Stimulated activated CD4-positive, alpha-beta T cell treated with anti-CD3 and anti-CD28 coated beads, Interleukin-2, amount 100 ng/mL, for 48 hours (primary cell): ENCODE measurements around the gene CAMKMT.
"Not testable (repeated sequence)": the region's sequence is repeated elsewhere in the genome, so short reads cannot be mapped to it uniquely, and the experiment has no call there.

Experiments used
- DNase-seq, 2 donors: peaks; one replicate each; pipeline ENCODE4 v3.0.0-alpha.2; 2020

CAMKMT gene

GRCh38 chr2:44450082-44450481 is 88.3 kb downstream of the CAMKMT start:
- DNase-seq, result no peak

GRCh38 chr2:44450806-44451205 is 89.1 kb downstream of the CAMKMT start:
- no peak for DNase-seq

GRCh38 chr2:44452069-44452583 is 90.4 kb downstream of the CAMKMT start:
- DNase-seq, result no peak

GRCh38 chr2:44453259-44453658 is 91.5 kb downstream of the CAMKMT start:
- DNase-seq, result no peak

GRCh38 chr2:44455877-44456276 is 94.1 kb downstream of the CAMKMT start:
- no peak for DNase-seq

GRCh38 chr2:44456946-44457345 is 95.2 kb downstream of the CAMKMT start:
- no peak for DNase-seq

- DNase-seq, result no peak
These were observed 98.0 kb downstream of the CAMKMT start for GRCh38 chr2:44459739-44460138.

GRCh38 chr2:44462934-44463849 is 101.4 kb downstream of the CAMKMT start:
- DNase-seq, result no peak

- no peak for DNase-seq
These were observed 102.7 kb downstream of the CAMKMT start for GRCh38 chr2:44464437-44464836.

- no peak for DNase-seq
These were observed 108.4 kb downstream of the CAMKMT start for GRCh38 chr2:44470151-44470550.

- DNase-seq, result no peak
These were observed 116.1 kb downstream of the CAMKMT start for GRCh38 chr2:44477657-44478414.

GRCh38 chr2:44479127-44479887 is 117.6 kb downstream of the CAMKMT start:
- DNase-seq, result peak; percentile 11 to 19

- no peak for DNase-seq
These were observed 118.3 kb downstream of the CAMKMT start for GRCh38 chr2:44480068-44480467.

- DNase-seq, result no peak
These were observed 125.3 kb downstream of the CAMKMT start for GRCh38 chr2:44487052-44487451.

GRCh38 chr2:44490726-44491125 is 129.0 kb downstream of the CAMKMT start:
- DNase-seq, result no peak

- DNase-seq, result no peak
These were observed 132.3 kb downstream of the CAMKMT start for GRCh38 chr2:44494006-44494405.

GRCh38 chr2:44495035-44495434 is 133.3 kb downstream of the CAMKMT start:
- DNase-seq, result no peak

- no peak for DNase-seq
These were observed 133.8 kb downstream of the CAMKMT start for GRCh38 chr2:44495544-44495943.

GRCh38 chr2:44496130-44496529 is 134.4 kb downstream of the CAMKMT start:
- DNase-seq, result no peak

GRCh38 chr2:44498551-44498950 is 136.8 kb downstream of the CAMKMT start:
- DNase-seq, result no peak

- not testable (repeated sequence) for DNase-seq
These were observed 143.9 kb downstream of the CAMKMT start for GRCh38 chr2:44505664-44506063.

GRCh38 chr2:44510246-44510645 is 148.5 kb downstream of the CAMKMT start:
- DNase-seq, result no peak

GRCh38 chr2:44515416-44515815 is 153.7 kb downstream of the CAMKMT start:
- DNase-seq, result no peak
